KMS-11 (cell line): ENCODE measurements around the gene WRAP73.
"Not testable (repeated sequence)": the region's sequence is repeated elsewhere in the genome, so short reads cannot be mapped to it uniquely, and the experiment has no call there.

Experiments used
- H2AFZ ChIP-seq: fragments of 200-600 bp; sonication (generic); 2 replicates; pipeline ENCODE4 v1.6.1; 2016; ENCODE audit warnings: antibody characterized with exemption, mixed run types, low read depth
- H3K27ac ChIP-seq: fragments of 200-600 bp; sonication (generic); 2 replicates; pipeline ENCODE4 v1.6.1; 2016; ENCODE audit warnings: mild to moderate bottlenecking, mixed run types
- H3K27me3 ChIP-seq: fragments of 200-600 bp; sonication (generic); 2 replicates; pipeline ENCODE4 v1.6.1; 2017; ENCODE audit warnings: mild to moderate bottlenecking, low read depth, mixed run types, moderate library complexity; ENCODE audit not compliant: insufficient read depth
- H3K36me3 ChIP-seq: fragments of 200-600 bp; sonication (generic); 2 replicates; pipeline ENCODE4 v1.6.1; 2017; ENCODE audit warnings: mild to moderate bottlenecking, mixed run types; ENCODE audit not compliant: insufficient read depth
- H3K4me1 ChIP-seq: fragments of 200-600 bp; sonication (generic); 2 replicates; pipeline ENCODE4 v1.6.1; 2016; ENCODE audit warnings: mild to moderate bottlenecking, low read depth, mixed run types; ENCODE audit not compliant: poor library complexity, severe bottlenecking
- H3K4me2 ChIP-seq: fragments of 200-600 bp; sonication (generic); 2 replicates; pipeline ENCODE4 v1.7.0; 2016; ENCODE audit warnings: mild to moderate bottlenecking, mixed run types
- H3K4me3 ChIP-seq: fragments of 200-600 bp; sonication (generic); IDR thresholded peaks from 2 replicates; pipeline ENCODE4 v1.6.1; 2017; ENCODE audit warnings: low read depth, low read length, mixed read lengths; ENCODE audit not compliant: insufficient read depth
- H3K79me2 ChIP-seq: fragments of 200-600 bp; sonication (generic); 2 replicates; pipeline ENCODE4 v1.6.1; 2016; ENCODE audit warnings: low read depth, mixed run types; ENCODE audit not compliant: insufficient read depth
- H3K9ac ChIP-seq: fragments of 200-600 bp; sonication (generic); 2 replicates; pipeline ENCODE4 v1.6.1; 2016; ENCODE audit warnings: mild to moderate bottlenecking, mixed run types
- H4K20me1 ChIP-seq: fragments of 200-600 bp; sonication (generic); 2 replicates; pipeline ENCODE4 v1.6.1; 2016; ENCODE audit warnings: mild to moderate bottlenecking, mixed run types; ENCODE audit not compliant: insufficient read depth
- CTCF ChIP-seq: fragments of 200-600 bp; sonication (generic); conservative IDR thresholded peaks from 2 replicates; pipeline ENCODE4 v1.6.1; 2017; ENCODE audit warnings: low read depth, mild to moderate bottlenecking, antibody characterized with exemption, low read length, moderate library complexity, mixed read lengths

The WRAP73 gene

DNA sequence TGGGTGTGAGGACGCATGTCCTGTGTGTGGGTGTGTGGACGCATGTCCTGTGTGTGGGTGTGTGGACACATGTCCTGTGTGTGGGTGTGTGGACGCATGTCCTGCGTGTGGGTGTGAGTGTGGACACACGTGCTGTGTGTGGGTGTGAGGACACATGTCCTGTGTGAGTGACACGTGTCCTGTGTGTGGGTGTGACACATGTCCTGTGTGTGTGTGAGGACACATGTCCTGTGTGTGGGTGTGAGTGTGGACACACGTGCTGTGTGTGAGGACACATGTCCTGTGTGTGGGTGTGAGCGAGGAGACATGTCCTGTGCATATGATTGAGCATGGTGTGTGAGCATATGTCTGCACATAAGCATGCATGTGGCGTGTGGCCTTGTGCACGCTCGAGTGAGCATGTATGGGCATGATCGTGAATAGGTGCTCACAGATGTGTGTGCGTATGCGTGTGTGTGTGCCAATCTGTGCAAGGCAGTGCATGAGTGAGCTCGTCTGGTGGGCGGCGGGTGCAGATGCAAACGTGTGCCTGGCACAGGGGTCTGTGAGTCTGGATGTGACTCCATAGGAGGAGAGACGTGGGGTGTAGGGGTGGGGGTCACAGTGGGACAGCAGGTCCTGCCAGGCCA is 63.8 kb downstream of the WRAP73 start:
- H3K4me2 ChIP-seq, result no peak overlapping the region
- no peak overlapping the region for H3K9ac ChIP-seq
- H4K20me1 ChIP-seq, result no peaks in the 10 kb centered on the region
- no peaks in the 10 kb centered on the region for H3K4me1 ChIP-seq
- no peak overlapping the region for H3K27ac ChIP-seq
- H3K4me3 ChIP-seq, result no peak overlapping the region
- H3K36me3 ChIP-seq, result no peaks in the 10 kb centered on the region
- H3K79me2 ChIP-seq, result no peaks in the 10 kb centered on the region
- peaks cover 39% of the 10 kb centered on the region for H3K27me3 ChIP-seq
- no peak for TF ChIP-seq CTCF
- H2AFZ ChIP-seq, result no peak overlapping the region

GRCh38 chr1:3585353-3585868 is 64.5 kb downstream of the WRAP73 start:
- H4K20me1 ChIP-seq, H2AFZ ChIP-seq: not testable (repeated sequence)

DNA sequence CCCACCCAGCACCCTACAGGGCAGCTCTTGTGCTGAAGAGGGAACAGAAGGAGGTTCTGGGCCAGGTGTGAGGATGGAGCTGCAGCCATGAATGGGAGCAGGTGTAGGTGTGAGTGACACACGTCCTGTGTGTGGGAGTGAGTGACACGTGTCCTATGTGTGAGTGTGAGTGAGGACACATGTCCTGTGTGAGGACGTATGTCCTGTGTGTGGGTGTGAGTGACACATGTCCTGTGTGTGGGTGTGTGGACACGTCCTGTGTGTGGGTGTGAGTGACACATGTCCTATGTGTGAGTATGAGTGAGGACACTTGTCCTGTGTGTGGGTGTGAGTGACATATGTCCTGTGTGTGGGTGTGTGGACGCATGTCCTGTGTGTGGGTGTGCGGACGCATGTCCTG is 65.0 kb downstream of the WRAP73 start:
- no peaks in the 10 kb centered on the region for H3K36me3 ChIP-seq
- H3K79me2 ChIP-seq, result no peaks in the 10 kb centered on the region
- H3K27ac ChIP-seq, result no peak overlapping the region

More at GRCh38 chr1:3585353-3585868, 64.5 kb downstream of the WRAP73 start:
- H3K9ac ChIP-seq, H3K79me2 ChIP-seq, H3K4me3 ChIP-seq, H3K4me2 ChIP-seq, H3K27ac ChIP-seq, H3K36me3 ChIP-seq, H3K4me1 ChIP-seq: not testable (repeated sequence)
- peaks cover 35% of the 10 kb centered on the region for H3K27me3 ChIP-seq

GRCh38 chr1:3583751-3584150 is 66.2 kb downstream of the WRAP73 start:
- not testable (repeated sequence) for H2AFZ ChIP-seq, H3K79me2 ChIP-seq, H3K9ac ChIP-seq, H4K20me1 ChIP-seq, H3K4me1 ChIP-seq, H3K36me3 ChIP-seq, H3K4me2 ChIP-seq, H3K4me3 ChIP-seq, H3K27ac ChIP-seq
- H3K27me3 ChIP-seq, result peaks cover 30% of the 10 kb centered on the region

More for the DNA sequence above, 65.0 kb downstream of the WRAP73 start:
- Histone ChIP-seq H3K27me3 (peaks cover 30% of the 10 kb centered on the region), H2AFZ (no peak overlapping the region), H3K9ac (no peak overlapping the region), H3K4me3 (no peak overlapping the region), H3K4me1 (no peaks in the 10 kb centered on the region), H3K4me2 (no peak overlapping the region), H4K20me1 (no peaks in the 10 kb centered on the region)
- TF ChIP-seq CTCF, result no peak

GRCh38 chr1:3581296-3582036 is 68.4 kb downstream of the WRAP73 start:
- Histone ChIP-seq H3K36me3 (no peaks in the 10 kb centered on the region), H3K9ac (no peak overlapping the region), H3K4me3 (no peak overlapping the region), H2AFZ (no peak overlapping the region), H3K27ac (no peak overlapping the region), H3K79me2 (no peaks in the 10 kb centered on the region), H3K4me2 (no peak overlapping the region), H3K27me3 (peaks cover 33% of the 10 kb centered on the region), H3K4me1 (no peaks in the 10 kb centered on the region), H4K20me1 (no peaks in the 10 kb centered on the region)
- TF ChIP-seq CTCF, result no peak
